ENCODE results near the gene PLEKHM3. TPM values are rescaled to one million over a fixed set of nuclear protein-coding genes. Genes with fewer than 3 reads are reported as not detected.
"Not testable (repeated sequence)": the region's sequence is repeated elsewhere in the genome, so short reads cannot be mapped to it uniquely, and the experiment has no call there.

Gene PLEKHM3
- polyA plus RNA-seq, 2 of the 4 experiments (the other 2 are of a cell fraction) = 2.9 to 6.5 TPM

DNA sequence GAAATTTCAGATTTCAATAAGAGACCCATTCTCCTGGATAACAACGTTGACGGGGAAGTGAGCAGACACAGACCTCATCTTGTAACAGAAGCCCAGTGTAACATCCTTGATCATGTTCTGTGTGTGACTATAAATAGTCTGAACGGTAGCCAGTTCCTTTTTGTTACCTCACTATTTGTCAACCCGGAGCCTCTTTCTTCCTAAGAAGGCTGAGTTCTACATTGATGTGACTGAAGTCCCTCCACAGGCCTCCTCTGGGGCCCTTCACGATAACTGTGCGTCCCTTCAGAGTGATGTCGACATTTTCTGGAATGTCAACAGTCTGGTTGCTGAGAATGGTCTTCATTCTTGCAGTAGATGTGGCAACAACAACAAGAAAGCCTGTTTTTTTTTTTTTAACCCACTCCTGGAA is 6.3 kb upstream of the PLEKHM3 start:
- ATAC-seq (peak; percentile 28 to 38; a peak in 3 of 6 replicates), DNase-seq (ENCODE audit: low read depth in 1 of 2, low spot score in 1 of 2) (peak in 1 of 2 experiments; percentile 34), FAIRE-seq (no peak)
- Histone ChIP-seq H3K9me3 (0 out of 3 replicates have a peak, but pooled peaks cover 4% of the 10 kb centered on the region), H3K27ac (peak overlapping the region in 1 of 2 experiments; percentile 29; a peak in 1 of 6 replicates), H3K4me3 (no peak overlapping the region), H3K4me2 (0 out of 3 replicates have a peak overlapping the region, but pooled peaks have one; percentile 7), H3K4me1 (0 out of 3 replicates have a peak, but pooled peaks cover 6% of the 10 kb centered on the region)
- POLR2A ChIA-PET = no interaction called here
- TF ChIP-seq, protein P1, sequence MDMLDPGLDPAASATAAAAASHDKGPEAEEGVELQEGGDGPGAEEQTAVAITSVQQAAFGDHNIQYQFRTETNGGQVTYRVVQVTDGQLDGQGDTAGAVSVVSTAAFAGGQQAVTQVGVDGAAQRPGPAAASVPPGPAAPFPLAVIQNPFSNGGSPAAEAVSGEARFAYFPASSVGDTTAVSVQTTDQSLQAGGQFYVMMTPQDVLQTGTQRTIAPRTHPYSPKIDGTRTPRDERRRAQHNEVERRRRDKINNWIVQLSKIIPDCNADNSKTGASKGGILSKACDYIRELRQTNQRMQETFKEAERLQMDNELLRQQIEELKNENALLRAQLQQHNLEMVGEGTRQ (IDR thresholded peaks at IDR 0.05) = no peak
- peak in 1 of 2 experiments; percentile 36; a peak in 1 of 4 replicates for TF ChIP-seq CEBPB (IDR thresholded peaks at IDR 0.05)
- 41% methylated on average over 7 of the region's 7 CpGs for WGBS (ENCODE audit: missing lambda C conversion rate)
- CTCF ChIA-PET = interaction anchor here (0.9 to 4.5 kb wide), 3 partner anchors 9 to 286 kb away, joined by 3 to 28 read pairs (median 9); partner anchors contain the start of gene FZD5

DNA sequence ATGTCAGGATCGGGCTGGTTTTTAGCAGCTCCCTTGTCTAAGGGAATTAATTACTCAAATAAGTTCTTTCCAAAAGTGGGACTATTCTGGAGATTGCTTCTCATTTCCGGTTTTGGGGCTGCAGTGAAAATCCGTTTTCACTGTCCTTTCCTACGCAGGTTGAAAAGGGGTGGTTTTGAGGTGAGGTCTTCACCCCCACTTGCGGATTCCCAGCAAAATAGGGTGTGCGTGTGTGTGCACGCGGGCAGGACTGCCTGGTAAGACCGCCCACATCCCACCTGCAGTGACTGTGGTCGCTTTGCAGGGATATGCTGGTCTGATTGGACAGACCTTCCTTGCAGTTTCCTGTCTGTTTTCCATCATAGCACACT is 472 bp upstream of the PLEKHM3 start:
- ChIA-PET POLR2A (interaction anchor here (1.3 to 1.7 kb wide), 4 partner anchors 12 to 496 kb away, joined by 3 to 7 read pairs (median 7); partner anchors contain the start of genes CREB1, FZD5 and METTL21A), CTCF (interaction anchor here (1.1 to 4.0 kb wide), 3 partner anchors 13 to 257 kb away, joined by 3 to 20 read pairs (median 8); no protein-coding TSS in a partner anchor)
- peaks cover 9% of the 10 kb centered on the region; the same call in 1 of the 3 replicates for H3K4me1 ChIP-seq
- WGBS (ENCODE audit: missing lambda C conversion rate) = 77% methylated on average over 10 of the region's 10 CpGs
- DNase-seq (ENCODE audit: low read depth in 1 of 2, low spot score in 1 of 2) = no peak
- H3K4me2 ChIP-seq = peak overlapping the region; percentile 82
- peak overlapping the region; percentile 71 to 89 for H3K27ac ChIP-seq
- H3K9me3 ChIP-seq = no peaks in the 10 kb centered on the region
- peak overlapping the region; percentile 63 for H3K4me3 ChIP-seq
- FAIRE-seq = no peak
- TF ChIP-seq CHD4 (IDR thresholded peaks at IDR 0.05; ENCODE audit: borderline replicate concordance) (no peak), POLR2A (IDR thresholded peaks at IDR 0.05; ENCODE audit: low read length) (0 out of 2 replicates have a peak, but pooled peaks have one; percentile 12)
- peak; percentile 16 to 25; a peak in 4 of 6 replicates for ATAC-seq

DNA sequence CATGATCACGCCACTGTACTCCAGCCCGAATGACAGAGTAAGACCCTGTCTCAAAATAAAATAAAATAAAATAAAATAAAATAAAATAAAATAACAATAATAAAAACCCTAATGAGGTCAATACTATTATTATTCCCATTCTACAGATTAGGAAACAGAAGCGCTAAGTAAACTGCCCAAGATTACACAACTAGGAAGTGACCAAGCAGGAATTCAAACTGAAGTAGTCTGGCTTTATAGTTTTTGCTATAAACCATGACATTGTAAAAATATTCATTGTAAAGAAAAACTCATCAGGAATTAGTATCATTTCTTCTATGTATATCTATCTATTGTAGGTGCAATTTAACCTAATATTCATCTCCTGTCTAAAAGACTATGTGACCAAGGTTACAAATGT is 1.2 kb downstream of the PLEKHM3 start:
- H3K4me2 ChIP-seq = peak overlapping the region; percentile 82
- no peak for TF ChIP-seq JUN (IDR thresholded peaks at IDR 0.05)
- no peak overlapping the region for H3K27ac ChIP-seq
- FAIRE-seq (no peak), DNase-seq (ENCODE audit: low read depth in 1 of 2, low spot score in 1 of 2) (no peak), ATAC-seq (no peak)
- ChIA-PET POLR2A (interaction anchor here (1.7 kb wide), 1 partner anchor 399 kb away, joined by 7 read pairs; the partner anchor contains the start of gene METTL21A), CTCF (interaction anchor here (0.8 to 4.0 kb wide), 4 partner anchors 8 to 254 kb away, joined by 3 to 20 read pairs (median 4); partner anchors contain the start of gene FZD5)
- H3K4me1 ChIP-seq = peaks cover 9% of the 10 kb centered on the region; the same call in 1 of the 3 replicates
- H3K4me3 ChIP-seq = no peak overlapping the region; the same call in 2 of the 3 replicates
- no peaks in the 10 kb centered on the region for H3K9me3 ChIP-seq
- WGBS (ENCODE audit: missing lambda C conversion rate) = 96% methylated on average over 3 of the region's 3 CpGs

DNA sequence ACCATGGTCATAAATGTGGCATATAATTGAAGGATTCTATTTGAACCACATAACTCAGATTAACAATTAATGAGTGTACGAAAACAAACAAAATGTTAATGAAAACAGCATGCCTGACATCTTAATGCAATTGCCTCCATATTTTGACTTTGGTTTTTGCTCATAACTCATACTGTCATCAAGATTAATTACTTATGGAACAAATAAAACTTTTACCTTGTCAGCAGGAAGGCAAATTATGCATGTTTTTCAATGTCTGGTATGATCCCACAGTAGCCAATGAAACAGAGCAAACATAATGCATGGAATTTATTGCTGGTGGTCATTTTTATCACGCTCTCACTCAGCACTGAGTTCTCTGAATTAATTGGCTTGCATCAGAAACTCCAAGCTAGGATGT is 5.1 kb downstream of the PLEKHM3 start:
- FAIRE-seq = peak; percentile 63
- Histone ChIP-seq H3K27ac (no peak overlapping the region), H3K4me2 (no peak overlapping the region), H3K4me1 (peaks cover 14% of the 10 kb centered on the region; the same call in 2 of the 3 replicates), H3K9me3 (no peaks in the 10 kb centered on the region), H3K4me3 (no peak overlapping the region)
- POLR2A ChIA-PET = no interaction called here
- no peak for ATAC-seq
- no peak for TF ChIP-seq PHF8 (IDR thresholded peaks at IDR 0.05; ENCODE audit: borderline replicate concordance, low read depth)
- no peak for TF ChIP-seq MAZ (IDR thresholded peaks at IDR 0.05; ENCODE audit: borderline replicate concordance, low read depth, low read length)
- TF ChIP-seq FOSL2 (IDR thresholded peaks at IDR 0.05) = no peak
- TF ChIP-seq FOSL2 (CRISPR knock-in tag; IDR thresholded peaks at IDR 0.05) = no peak
- TF ChIP-seq FOXS1 (CRISPR knock-in tag; IDR thresholded peaks at IDR 0.05) = no peak
- TF ChIP-seq ZFP36 (IDR thresholded peaks at IDR 0.05; ENCODE audit: borderline replicate concordance, partially characterized antibody) = no peak
- no peak for TF ChIP-seq MYC (IDR thresholded peaks at IDR 0.05; ENCODE audit: borderline replicate concordance, low read length)
- TF ChIP-seq JUNB (IDR thresholded peaks at IDR 0.05) = no peak
- TF ChIP-seq, protein P2, sequence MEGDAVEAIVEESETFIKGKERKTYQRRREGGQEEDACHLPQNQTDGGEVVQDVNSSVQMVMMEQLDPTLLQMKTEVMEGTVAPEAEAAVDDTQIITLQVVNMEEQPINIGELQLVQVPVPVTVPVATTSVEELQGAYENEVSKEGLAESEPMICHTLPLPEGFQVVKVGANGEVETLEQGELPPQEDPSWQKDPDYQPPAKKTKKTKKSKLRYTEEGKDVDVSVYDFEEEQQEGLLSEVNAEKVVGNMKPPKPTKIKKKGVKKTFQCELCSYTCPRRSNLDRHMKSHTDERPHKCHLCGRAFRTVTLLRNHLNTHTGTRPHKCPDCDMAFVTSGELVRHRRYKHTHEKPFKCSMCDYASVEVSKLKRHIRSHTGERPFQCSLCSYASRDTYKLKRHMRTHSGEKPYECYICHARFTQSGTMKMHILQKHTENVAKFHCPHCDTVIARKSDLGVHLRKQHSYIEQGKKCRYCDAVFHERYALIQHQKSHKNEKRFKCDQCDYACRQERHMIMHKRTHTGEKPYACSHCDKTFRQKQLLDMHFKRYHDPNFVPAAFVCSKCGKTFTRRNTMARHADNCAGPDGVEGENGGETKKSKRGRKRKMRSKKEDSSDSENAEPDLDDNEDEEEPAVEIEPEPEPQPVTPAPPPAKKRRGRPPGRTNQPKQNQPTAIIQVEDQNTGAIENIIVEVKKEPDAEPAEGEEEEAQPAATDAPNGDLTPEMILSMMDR (IDR thresholded peaks at IDR 0.05) = no peak
- DNase-seq (ENCODE audit: low read depth in 1 of 2, low spot score in 1 of 2) = no peak
- WGBS (ENCODE audit: missing lambda C conversion rate) = 91% methylated on average over 2 of the region's 2 CpGs
- CTCF ChIA-PET = interaction anchor here (0.6 to 2.0 kb wide), 3 partner anchors 20 to 922 kb away, joined by 3 to 7 read pairs (median 6); no protein-coding TSS in a partner anchor

DNA sequence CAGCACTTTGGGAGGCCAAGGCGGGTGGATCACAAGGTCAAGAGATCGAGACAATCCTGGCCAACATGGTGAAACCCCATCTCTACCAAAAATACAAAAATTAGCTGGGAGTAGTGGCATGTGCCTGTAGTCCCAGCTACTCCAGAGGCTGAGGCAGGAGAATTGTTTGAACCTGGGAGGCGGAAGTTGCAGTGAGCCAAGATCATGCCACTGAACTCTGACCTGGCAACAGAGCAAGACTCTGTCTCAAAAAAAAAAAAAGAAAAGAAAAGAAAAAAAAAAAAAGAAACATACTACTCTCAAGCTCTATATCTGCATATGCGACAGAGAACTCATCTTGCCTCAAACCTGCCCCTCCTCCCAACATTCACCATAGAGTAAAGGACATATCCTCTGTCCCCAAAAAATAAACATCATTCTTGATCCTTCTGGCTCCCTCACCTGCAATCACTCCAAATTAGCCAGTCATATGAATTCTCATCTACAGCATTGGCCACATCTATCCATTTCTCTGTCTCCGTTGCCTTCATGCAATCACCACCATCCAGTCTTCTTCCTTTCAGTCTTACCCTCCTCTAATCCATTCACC is 7.1 kb downstream of the PLEKHM3 start:
- CTCF ChIA-PET = interaction anchor here (1.0 kb wide), 1 partner anchor 23 kb away, joined by 3 read pairs; no protein-coding TSS in a partner anchor
- H3K4me3 ChIP-seq; H3K4me2 ChIP-seq; ATAC-seq; H3K27ac ChIP-seq; FAIRE-seq; H3K9me3 ChIP-seq; DNase-seq (ENCODE audit: low read depth in 1 of 2, low spot score in 1 of 2); POLR2A ChIA-PET: not testable (repeated sequence)
- 88% methylated on average over 5 of the region's 5 CpGs for WGBS (ENCODE audit: missing lambda C conversion rate)
- H3K4me1 ChIP-seq = peaks cover 29% of the 10 kb centered on the region

Data from A549 (cell line).